HCT116 (cell line): Measurements from ENCODE around the gene ZBTB34. TPM values are rescaled to one million over a fixed set of nuclear protein-coding genes. Genes with fewer than 3 reads are reported as not detected.

Source experiments
- ATAC-seq: fragments of 200-7000 bp; cut with Tn5 transposase; 2 replicates; pipeline ENCODE4 v1.9.1; 2020; ENCODE audit warnings: mild to moderate bottlenecking, moderate library complexity
- BruUV-seq: library from RNA; stranded (reverse); fragments of 400-500 nt; replicated peaks from 2 replicates; lab custom pipeline; 2021; lab: Mats Ljungman, UMichigan
- CTCF ChIA-PET: fragments of 300-600 bp; sonication (Branson Sonifier 250); formaldehyde crosslinking; loops from one replicate; lab custom pipeline; 2021; ENCODE audit warnings: antibody characterized with exemption; lab: Charles Lee
- POLR2A ChIA-PET: fragments of 300-600, 350-600 bp; sonication (Branson Sonifier 250); formaldehyde crosslinking; loops from one replicate; lab custom pipeline; 2021; ENCODE audit warnings: antibody characterized with exemption; lab: Charles Lee
- RAD21 ChIA-PET, 2 experiments: fragments of 300-600 bp; sonication (Branson Sonifier 250); formaldehyde crosslinking; loops; one replicate each; lab custom pipeline; 2023; ENCODE audit warnings: low total read pairs in 2 of 2; ENCODE audit not compliant: uncharacterized antibody in 2 of 2, unreplicated experiment in 2 of 2, low non-redundant PET in 1 of 2; lab: Charles Lee
- DNase-seq: peaks from one replicate; pipeline ENCODE4 v3.0.0-alpha.2; 2010; ENCODE audit warnings: low read depth, low spot score
- H2AFZ ChIP-seq: fragments of 200-600 bp; shearing (Covaris generic), sonication (generic); 2 replicates; pipeline ENCODE4 v1.6.1; 2017; ENCODE audit warnings: low read depth, mixed run types, mixed read lengths, antibody characterized with exemption, low read length; ENCODE audit not compliant: poor library complexity, severe bottlenecking
- H3K27ac ChIP-seq: 2 replicates; pipeline ENCODE4 v1.5.1; 2012; ENCODE audit warnings: low read depth, low read length
- H3K27me3 ChIP-seq: fragments of 200-600 bp; sonication (generic); 2 replicates; pipeline ENCODE4 v1.6.1; 2016; ENCODE audit warnings: mixed run types, low read length, mixed read lengths; ENCODE audit not compliant: insufficient read depth
- H3K36me3 ChIP-seq, 2 experiments: fragments of 200-500 bp in 1 of 2; fragments of 200-600 bp in 1 of 2; sonication (Bioruptor generic) in 1 of 2; sonication (generic) in 1 of 2; 2 replicates each; pipeline versions ENCODE4 v1.5.1 to v1.6.1; 2014 to 2016; ENCODE audit warnings: low read length in 2 of 2, inconsistent platforms in 1 of 2, mixed read lengths in 1 of 2, mixed run types in 1 of 2; ENCODE audit not compliant: insufficient read depth in 2 of 2, control insufficient read depth in 1 of 2
- H3K4me1 ChIP-seq, 2 experiments: fragments of 200-600 bp in 1 of 2; sonication (generic) in 1 of 2; 2 replicates each; pipeline versions ENCODE4 v1.5.1 to v1.6.1; 2012 to 2017; ENCODE audit warnings: low read length in 2 of 2, inconsistent platforms in 1 of 2, mild to moderate bottlenecking in 1 of 2, mixed read lengths in 1 of 2, mixed run types in 1 of 2, moderate library complexity in 1 of 2; ENCODE audit not compliant: insufficient read depth in 2 of 2, control insufficient read depth in 1 of 2
- H3K4me2 ChIP-seq: fragments of 200-600 bp; sonication (generic); 2 replicates; pipeline ENCODE4 v1.6.1; 2017; ENCODE audit warnings: mixed run types, low read length, mixed read lengths
- H3K4me3 ChIP-seq, 2 experiments: fragments of 200-600 bp in 1 of 2; sonication (generic) in 1 of 2; replicated peaks in 1 of 2; 2 replicates each; pipeline ENCODE4 v1.5.1; 2011 to 2016; ENCODE audit warnings: low read length in 2 of 2, control low read depth in 1 of 2, low read depth in 1 of 2, mild to moderate bottlenecking in 1 of 2, mixed read lengths in 1 of 2, mixed run types in 1 of 2
- H3K79me2 ChIP-seq: fragments of 200-600 bp; sonication (generic); 2 replicates; pipeline ENCODE4 v1.6.1; 2017; ENCODE audit warnings: mild to moderate bottlenecking, mixed run types, low read length, moderate library complexity, mixed read lengths; ENCODE audit not compliant: insufficient read depth
- H3K9ac ChIP-seq: fragments of 200-600 bp; sonication (generic); 2 replicates; pipeline ENCODE4 v1.6.1; 2016; ENCODE audit warnings: low read length, mixed read lengths
- H3K9me2 ChIP-seq: fragments of 200-600 bp; sonication (generic), shearing (Covaris generic); 2 replicates; pipeline ENCODE4 v1.6.1; 2017; ENCODE audit warnings: mixed run types, mild to moderate bottlenecking, moderate library complexity; ENCODE audit not compliant: insufficient read depth
- H3K9me3 ChIP-seq, 2 experiments: fragments of 200-500 bp in 1 of 2; fragments of 200-600 bp in 1 of 2; sonication (Bioruptor generic) in 1 of 2; sonication (generic) in 1 of 2; 2 replicates each; pipeline ENCODE4 v1.6.1; 2014 to 2017; ENCODE audit warnings: low read length in 2 of 2, mixed read lengths in 2 of 2, inconsistent platforms in 1 of 2, low read depth in 1 of 2, mild to moderate bottlenecking in 1 of 2, mixed run types in 1 of 2, moderate library complexity in 1 of 2; ENCODE audit not compliant: control insufficient read depth in 1 of 2, insufficient read depth in 1 of 2
- H4K20me1 ChIP-seq: fragments of 200-600 bp; sonication (generic), shearing (Covaris generic); 2 replicates; pipeline ENCODE4 v1.6.1; 2017; ENCODE audit warnings: mixed run types, mild to moderate bottlenecking, moderate library complexity; ENCODE audit not compliant: insufficient read depth
- EGR1 ChIP-seq: IDR thresholded peaks from 2 replicates; pipeline ENCODE4 v1.6.1; 2012; ENCODE audit warnings: low read depth
- EZH2 ChIP-seq: fragments of 200-600 bp; sonication (generic); IDR thresholded peaks from 2 replicates; pipeline ENCODE4 v1.6.1; 2017; ENCODE audit warnings: antibody characterized with exemption, mixed run types
- EZH2phosphoT487 ChIP-seq: fragments of 200-600 bp; IDR thresholded peaks from 2 replicates; pipeline ENCODE4 v1.6.1; 2018; ENCODE audit warnings: antibody characterized with exemption, borderline replicate concordance
- JUND ChIP-seq: IDR thresholded peaks from 2 replicates; pipeline ENCODE4 v1.6.1; 2012
- POLR2A ChIP-seq: IDR thresholded peaks from 2 replicates; pipeline ENCODE4 v1.7.0; 2011; ENCODE audit warnings: borderline replicate concordance; ENCODE audit not compliant: insufficient read depth, insufficient read length; ENCODE audit errors: extremely low read depth
- POLR2AphosphoS5 ChIP-seq: IDR thresholded peaks from 2 replicates; pipeline ENCODE4 v1.6.1; 2011; ENCODE audit warnings: mild to moderate bottlenecking, low read depth, low read length, moderate library complexity
- SP1 ChIP-seq: IDR thresholded peaks from 2 replicates; pipeline ENCODE4 v1.6.1; 2012; ENCODE audit warnings: low read depth
- SRF ChIP-seq: IDR thresholded peaks from 2 replicates; pipeline ENCODE4 v1.6.1; 2012; ENCODE audit warnings: low read depth
- intact Hi-C: fragments of 100-400 bp; cut with micrococcal nuclease; formaldehyde crosslinking; loops from 2 replicates; pipeline ENCODE4 v1.10.0; 2022
- total RNA-seq: library from RNA; stranded (reverse); gene quantifications from one replicate; pipeline ENCODE4 v1.2.1, GENCODE V29; 2021; ENCODE audit not compliant: unreplicated experiment
- TF ChIP-seq, protein P1 (sequence below), 3 experiments: fragments of 200-600 bp in 1 of 3; sonication (generic) in 1 of 3; IDR thresholded peaks in 2 of 3; conservative IDR thresholded peaks in 1 of 3; 2 replicates each; pipeline ENCODE4 v1.5.1; 2012 to 2017; ENCODE audit warnings: low read depth in 2 of 3, low read length in 2 of 3, antibody characterized with exemption in 1 of 3, borderline replicate concordance in 1 of 3, control low read depth in 1 of 3, mild to moderate bottlenecking in 1 of 3, mixed read lengths in 1 of 3, mixed run types in 1 of 3, moderate library complexity in 1 of 3; ENCODE audit not compliant: insufficient read depth in 1 of 3
- TF ChIP-seq, protein P2 (sequence below): IDR thresholded peaks from 2 replicates; pipeline ENCODE4 v1.6.1; 2011; ENCODE audit warnings: mild to moderate bottlenecking, low read length, moderate library complexity; ENCODE audit not compliant: insufficient replicate concordance; ENCODE audit errors: extremely low read depth

The ZBTB34 gene
- total RNA-seq, 1 experiment from 2014 or later, result 5.6 TPM

DNA sequence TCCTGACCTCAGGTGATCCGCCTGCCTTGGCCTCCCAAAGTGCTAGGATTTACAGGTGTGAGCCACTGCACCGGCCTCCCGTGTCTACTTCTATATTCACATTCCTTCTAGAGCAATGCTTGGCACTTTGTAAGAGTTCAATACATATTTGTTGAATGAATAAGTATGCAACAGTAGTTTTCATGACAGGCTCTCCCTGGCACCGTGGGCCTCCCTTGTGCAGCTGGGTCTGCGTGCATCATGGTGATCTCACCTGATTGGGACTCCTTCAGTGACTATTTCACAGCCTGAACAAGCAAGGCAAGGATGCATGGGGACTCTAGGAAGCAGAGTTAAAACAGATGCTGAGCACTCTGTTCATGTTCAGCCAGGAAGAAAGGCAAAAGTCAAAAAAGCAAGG is 6.8 kb upstream of the ZBTB34 start:
- no peak for DNase-seq
- Histone ChIP-seq H3K4me3 (no peak overlapping the region), H3K4me2 (no peak overlapping the region), H3K9ac (no peak overlapping the region), H3K27ac (no peak overlapping the region), H3K9me3 (no peaks in the 10 kb centered on the region), H3K27me3 (peaks cover 13% of the 10 kb centered on the region; the same call in 1 of the 2 replicates), H3K79me2 (no peaks in the 10 kb centered on the region), H3K36me3 (no peaks in the 10 kb centered on the region), H4K20me1 (no peaks in the 10 kb centered on the region), H3K9me2 (no peaks in the 10 kb centered on the region), H2AFZ (no peak overlapping the region), H3K4me1 (no peaks in the 10 kb centered on the region)
- ChIA-PET CTCF (no interaction called here), POLR2A (no interaction called here), RAD21 (no interaction called here)
- intact Hi-C loops, result no loop called here
- no peak for ATAC-seq
- no TSS peak for BruUV-seq
- TF ChIP-seq POLR2A, result no peak
- no peak for TF ChIP-seq EZH2phosphoT487
- no peak for TF ChIP-seq SP1
- TF ChIP-seq, protein P1, sequence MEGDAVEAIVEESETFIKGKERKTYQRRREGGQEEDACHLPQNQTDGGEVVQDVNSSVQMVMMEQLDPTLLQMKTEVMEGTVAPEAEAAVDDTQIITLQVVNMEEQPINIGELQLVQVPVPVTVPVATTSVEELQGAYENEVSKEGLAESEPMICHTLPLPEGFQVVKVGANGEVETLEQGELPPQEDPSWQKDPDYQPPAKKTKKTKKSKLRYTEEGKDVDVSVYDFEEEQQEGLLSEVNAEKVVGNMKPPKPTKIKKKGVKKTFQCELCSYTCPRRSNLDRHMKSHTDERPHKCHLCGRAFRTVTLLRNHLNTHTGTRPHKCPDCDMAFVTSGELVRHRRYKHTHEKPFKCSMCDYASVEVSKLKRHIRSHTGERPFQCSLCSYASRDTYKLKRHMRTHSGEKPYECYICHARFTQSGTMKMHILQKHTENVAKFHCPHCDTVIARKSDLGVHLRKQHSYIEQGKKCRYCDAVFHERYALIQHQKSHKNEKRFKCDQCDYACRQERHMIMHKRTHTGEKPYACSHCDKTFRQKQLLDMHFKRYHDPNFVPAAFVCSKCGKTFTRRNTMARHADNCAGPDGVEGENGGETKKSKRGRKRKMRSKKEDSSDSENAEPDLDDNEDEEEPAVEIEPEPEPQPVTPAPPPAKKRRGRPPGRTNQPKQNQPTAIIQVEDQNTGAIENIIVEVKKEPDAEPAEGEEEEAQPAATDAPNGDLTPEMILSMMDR (IDR thresholded peaks at IDR 0.05 in 2 of 3, conservative IDR thresholded peaks at IDR 0.05 in 1 of 3; ENCODE audit: borderline replicate concordance in 1 of 3, insufficient read depth in 1 of 3, low read depth in 2 of 3, low read length in 2 of 3), result no peak
- no peak for TF ChIP-seq EZH2
- TF ChIP-seq, protein P2, sequence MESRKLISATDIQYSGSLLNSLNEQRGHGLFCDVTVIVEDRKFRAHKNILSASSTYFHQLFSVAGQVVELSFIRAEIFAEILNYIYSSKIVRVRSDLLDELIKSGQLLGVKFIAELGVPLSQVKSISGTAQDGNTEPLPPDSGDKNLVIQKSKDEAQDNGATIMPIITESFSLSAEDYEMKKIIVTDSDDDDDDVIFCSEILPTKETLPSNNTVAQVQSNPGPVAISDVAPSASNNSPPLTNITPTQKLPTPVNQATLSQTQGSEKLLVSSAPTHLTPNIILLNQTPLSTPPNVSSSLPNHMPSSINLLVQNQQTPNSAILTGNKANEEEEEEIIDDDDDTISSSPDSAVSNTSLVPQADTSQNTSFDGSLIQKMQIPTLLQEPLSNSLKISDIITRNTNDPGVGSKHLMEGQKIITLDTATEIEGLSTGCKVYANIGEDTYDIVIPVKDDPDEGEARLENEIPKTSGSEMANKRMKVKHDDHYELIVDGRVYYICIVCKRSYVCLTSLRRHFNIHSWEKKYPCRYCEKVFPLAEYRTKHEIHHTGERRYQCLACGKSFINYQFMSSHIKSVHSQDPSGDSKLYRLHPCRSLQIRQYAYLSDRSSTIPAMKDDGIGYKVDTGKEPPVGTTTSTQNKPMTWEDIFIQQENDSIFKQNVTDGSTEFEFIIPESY, result no peak
- TF ChIP-seq POLR2AphosphoS5, result no peak
- TF ChIP-seq EGR1, result no peak
- no peak for TF ChIP-seq SRF
- TF ChIP-seq JUND, result no peak
- TF ChIP-seq, all 23 proteins: peak for 0
